Activated CD4-positive, alpha-beta T cell treated with anti-CD3 and anti-CD28 coated beads for 48 hours (primary cell): ENCODE measurements around the gene F3.

Source experiments
- DNase-seq: peaks from one replicate; pipeline ENCODE4 v3.0.0-alpha.2; 2020

The F3 gene

DNA sequence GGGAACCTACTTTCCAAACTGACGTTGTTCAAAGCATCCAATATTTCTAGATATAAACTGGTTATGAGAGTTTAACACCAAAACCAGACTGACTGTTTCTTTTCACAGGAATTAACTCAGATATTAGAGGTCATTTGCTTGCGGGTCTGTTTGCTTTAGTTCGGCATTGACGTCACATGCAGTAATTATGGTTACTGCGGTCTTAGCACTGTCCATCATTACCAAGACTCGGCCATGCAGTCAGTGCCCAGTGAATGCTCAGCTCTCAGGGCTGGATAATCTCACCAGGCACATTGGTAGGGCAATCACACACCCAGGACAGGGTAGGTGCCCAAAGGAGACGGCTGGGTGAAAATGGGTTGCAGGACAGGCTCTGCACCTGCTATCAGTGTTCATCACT is 9.9 kb upstream of the F3 start:
- no peak for DNase-seq

DNA sequence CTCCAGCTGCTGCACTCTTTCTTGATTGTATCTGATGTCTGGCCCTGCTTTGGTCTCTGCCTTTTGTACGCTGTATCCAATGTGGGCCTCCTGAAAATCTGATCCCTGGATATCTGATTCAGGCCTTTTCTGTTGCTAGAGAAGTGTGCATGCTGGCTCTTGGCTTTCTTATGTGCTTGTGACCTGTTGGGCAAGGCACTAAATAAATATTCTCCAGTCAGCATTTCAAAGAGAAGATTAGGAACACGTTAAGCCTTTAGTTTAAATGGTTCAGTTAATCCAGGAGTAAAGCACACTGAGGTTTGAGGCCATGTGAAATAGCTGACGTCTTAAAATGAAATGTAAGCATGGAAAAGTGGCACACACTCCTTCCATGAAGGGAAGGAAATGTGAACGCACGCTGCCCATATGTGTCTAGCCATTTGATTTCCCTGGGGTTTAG is 9.3 kb upstream of the F3 start:
- no peak for DNase-seq

DNA sequence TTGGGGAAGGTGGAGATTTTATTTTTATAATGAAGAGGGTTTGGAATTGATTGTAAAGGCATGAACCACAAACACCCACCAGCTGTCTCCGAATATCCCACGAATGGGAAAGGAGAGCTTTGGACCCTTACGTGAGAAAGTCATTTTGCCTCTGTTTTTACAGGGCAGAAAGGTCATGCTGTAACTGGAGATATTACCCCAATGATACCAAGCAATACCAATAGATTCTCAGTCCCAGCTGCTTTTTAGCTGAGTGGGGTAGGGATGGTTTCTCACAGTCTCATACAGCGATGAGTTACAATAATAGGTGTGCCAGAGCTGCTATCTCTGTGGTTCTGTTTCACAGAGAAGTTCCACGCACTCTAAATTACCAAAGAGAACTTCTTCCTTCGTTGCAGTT is 8.8 kb upstream of the F3 start:
- DNase-seq, result no peak

DNA sequence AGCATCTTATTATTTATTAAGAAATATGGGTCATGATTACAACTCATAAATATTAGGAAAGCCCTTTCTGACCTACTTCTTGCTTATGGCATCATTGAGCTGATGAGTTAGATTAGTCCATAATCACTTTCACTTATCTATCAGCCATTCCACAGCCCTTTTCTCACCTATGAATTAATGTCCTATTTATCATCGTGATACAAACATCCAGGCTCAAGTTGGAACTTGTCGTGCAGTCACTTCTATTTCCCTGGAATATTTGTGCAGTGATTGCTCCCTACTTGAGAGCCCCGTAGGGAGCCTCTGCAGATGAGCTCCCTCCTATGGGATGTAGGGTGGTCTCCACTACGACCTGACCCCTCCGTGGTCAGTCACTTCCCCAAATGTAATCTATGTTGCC is 8.1 kb upstream of the F3 start:
- no peak for DNase-seq

DNA sequence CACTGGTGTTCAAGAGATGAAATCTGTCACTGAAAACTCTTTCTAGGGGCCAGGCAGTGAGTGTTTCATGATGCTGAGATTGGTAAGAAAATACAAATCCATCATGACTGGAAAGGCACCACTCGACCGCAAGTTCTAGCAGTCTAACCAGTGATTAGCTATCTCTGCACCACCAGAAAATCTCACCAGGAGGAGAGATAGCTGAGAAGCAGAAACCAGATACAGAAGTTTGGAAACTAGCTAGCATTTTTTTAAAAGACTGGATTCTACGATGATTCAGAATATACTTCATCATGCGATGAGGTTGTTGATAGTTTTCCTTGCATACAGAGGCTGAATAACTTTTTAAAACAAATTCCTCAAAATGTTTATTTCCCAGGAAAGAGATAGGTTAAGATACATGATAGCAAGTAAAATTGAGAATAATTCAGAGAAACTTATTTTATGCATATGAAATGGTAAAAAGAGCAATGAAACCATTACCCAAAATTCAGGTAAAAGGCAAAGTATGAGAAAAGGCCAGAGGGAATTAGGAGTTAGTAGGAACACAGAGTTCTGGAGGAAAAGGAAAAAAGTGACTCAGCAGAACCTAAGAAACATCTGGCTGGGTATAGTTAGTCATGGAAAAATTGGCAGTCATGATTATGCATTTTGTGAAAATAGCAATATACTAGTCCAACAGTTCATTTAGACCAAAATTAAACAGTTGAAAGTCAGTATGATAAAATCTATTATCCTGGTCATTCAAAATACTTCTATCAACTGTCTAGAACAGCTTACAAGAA is 3.3 kb upstream of the F3 start:
- no peak for DNase-seq

DNA sequence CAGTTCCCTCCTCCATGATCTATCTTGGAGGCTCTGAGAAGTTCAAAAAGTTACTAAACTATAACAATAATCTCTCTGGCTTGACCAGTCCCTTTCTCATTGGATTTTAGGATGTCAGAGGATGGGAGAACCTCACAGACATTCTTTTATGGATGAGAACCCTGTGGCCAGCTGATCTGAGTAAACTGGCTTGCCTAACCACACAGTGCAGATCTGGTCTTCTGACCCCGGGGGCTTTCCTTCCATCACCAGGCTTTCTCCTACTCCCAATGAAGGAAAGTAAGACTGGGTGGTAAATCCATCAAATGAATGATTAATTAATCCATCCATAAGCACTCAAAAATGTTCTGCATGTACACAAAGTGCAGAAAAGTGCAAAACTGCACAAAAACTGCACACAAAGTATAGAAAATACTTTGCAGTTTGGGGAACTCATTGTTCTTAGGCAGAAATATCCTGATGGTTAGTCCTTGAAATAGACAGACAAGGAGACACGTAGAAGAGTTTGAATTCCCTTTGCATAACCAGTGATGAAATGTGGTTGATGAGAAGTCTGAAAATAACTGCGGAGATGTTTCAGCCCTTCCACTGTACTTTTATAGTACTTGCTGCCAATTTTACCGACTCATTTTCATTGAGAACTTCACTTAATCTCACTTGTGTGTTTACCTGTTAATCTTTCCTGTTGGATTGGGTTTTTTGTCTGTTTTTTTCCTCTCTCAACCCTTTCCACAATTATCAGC is 2.5 kb upstream of the F3 start:
- no peak for DNase-seq

DNA sequence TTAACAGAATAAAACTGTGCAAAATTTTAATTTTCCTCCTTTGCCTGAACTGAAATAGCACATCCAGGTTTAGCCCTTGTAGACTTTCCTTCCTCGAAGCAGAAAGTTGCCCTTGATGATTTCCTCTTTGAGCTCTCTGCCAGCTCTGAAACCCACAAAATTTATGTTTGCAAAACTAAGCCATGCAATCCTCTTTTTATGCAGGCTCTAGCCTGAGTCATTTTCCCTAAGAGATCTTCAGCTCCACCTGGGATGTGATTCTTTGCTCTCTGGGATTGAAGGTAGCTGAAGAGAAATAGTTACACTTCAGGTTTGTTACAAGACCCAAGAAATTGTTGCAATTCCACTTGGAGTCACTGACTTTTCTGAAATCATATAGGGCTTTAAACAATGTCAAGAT is 1.4 kb upstream of the F3 start:
- DNase-seq, result no peak

DNA sequence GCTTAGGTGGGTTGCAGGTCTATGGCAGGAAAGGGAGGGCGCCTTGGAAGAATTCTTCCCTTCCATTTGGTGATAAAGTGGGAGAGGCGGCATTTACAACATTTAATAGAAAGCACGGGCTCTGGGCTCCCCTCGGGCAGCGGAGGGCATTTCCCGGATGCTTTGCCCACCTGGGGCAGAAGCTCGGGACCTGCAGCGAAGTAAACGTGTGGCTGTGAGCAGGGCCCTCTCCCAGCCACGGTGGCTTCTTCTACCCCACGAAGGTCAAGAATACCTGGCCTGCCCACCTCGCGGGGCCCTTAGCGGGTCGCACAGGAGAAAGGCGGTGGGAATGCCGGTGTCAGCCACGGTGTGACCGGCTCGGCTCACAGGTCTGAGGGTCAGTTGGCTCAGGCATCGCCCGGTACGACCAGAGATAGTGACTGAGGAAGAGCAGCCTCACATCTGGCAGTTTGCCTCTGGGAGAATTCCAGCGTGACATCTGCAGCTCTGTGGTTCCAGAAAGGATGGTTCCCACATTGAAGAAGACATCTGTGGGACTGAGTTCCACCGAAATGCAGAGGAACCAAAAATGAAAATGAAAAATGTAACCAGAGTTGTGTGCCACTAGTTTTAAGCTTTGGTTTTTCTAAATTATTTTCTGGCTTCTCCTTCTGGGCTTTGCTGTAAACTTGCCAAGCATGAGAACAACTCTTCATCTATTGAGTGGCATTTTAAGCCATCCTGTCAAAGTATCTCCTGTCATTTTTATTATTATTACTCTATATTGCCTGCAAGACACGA is 720 bp upstream of the F3 start:
- DNase-seq, result no peak

DNA sequence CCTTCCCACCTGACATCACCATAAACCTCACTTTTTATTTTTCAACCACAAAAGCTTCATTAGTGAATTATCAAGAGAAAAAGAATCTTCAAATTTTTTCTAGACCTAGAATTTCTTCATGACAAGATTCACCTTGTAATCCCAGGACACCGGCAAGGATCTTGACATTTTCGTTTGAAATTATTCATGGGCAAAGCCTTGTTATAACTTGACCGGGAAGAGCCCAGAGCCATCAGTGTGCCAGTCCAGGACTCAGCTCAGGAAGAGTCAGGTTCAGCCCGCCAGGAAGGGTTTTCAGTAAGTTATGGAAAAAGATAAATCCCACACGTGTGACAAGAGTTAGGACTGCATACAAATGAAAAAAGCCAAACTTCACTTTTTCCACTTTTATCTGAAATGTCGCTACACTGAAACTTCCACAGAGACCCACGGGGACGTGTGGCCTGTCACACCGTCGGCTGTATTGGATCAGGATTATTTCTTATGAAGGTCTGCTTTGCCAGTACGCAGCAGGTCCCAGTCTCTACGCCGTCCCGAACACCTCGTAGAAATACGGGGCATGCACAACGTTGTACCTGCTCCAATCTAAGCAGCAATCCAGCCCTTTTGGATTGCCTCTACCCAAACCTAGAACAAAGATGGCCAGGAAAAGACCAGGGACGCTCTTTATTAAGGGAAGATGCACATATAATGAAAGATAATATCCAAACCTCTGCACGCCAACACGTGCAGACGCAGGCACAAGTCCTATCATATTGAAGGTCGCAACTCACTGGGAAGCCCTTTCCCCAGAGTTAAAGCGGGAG is 916 bp downstream of the F3 start:
- DNase-seq, result no peak

DNA sequence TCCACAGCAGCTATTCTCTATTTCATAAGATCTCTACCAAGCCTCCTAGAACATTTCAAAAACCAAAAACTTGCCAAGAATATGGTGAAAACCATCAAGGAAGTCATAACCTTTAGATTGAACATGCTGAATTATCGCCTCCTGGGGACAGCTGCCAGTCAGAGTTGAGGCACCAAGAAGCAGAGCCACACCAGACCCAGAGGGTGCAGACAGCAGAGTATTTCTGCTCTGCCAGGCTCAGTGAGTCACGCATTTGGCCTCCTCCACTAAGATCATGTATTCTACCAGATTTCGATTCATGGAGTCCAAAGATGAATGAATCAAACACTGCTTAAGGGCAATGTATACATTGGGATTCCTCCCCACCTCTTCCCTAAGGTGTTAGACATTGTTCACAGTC is 2.1 kb downstream of the F3 start:
- no peak for DNase-seq

DNA sequence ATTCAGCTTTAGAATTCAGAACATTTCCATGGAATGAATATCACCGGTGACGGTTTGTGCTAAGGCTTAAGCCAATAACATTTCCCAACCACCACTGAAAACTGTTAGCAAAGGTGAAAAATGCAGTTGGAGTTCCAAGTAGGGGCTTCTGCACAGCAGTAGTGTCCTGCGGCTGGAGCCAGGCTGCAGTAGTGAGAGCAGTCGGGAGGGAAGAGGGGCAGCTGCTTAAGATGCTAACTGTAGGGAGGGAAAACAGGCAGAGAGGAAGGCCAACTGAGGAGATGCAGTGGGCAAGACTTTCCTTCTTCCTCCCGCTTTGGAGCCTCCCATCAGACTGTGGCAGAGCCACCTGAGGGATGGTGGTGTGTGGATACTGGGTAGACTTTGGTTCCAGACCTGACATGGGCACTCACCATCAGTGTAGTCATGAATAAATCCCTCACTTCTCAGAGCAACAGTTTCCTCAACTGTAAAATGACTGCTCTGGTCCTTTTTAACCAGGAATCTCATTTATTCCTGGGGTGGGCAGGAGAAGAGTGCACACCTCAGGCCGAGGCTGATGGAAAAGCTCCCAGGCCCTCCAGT is 3.2 kb downstream of the F3 start:
- DNase-seq, result no peak

DNA sequence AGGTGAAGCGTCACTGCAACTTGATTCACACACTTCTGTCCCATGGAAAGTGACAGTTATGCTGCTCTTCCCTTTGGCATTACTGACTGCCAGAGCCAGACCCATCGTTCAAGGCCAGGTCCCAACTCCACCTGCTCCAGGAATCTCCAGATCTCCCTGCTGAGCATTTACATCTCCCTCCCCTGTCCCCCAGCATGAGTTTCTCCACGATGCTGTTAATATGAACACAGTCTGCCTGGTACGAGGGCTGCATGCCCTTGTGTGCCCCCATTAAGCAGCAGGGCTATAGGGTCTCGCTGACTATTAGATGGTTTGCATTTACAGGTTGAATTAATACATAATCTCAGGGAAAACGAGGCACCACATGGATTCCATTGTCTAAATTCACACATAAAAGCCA is 4.3 kb downstream of the F3 start:
- no peak for DNase-seq

DNA sequence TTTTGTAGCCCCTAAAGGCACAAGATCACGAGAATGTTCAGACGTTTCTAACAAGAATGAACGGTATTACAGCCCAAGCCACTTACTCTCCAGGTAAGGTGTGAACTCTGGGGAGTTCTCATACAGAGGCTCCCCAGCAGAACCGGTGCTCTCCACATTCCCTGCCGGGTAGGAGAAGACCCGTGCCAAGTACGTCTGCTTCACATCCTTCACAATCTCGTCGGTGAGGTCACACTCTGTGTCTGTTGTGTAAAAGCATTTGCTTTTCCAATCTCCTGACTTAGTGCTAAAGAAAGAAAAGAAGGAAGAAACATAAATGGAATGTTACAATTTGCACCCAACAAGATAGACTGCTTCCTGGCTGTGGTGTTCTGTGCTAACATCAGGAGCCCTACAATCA is 5.7 kb downstream of the F3 start:
- no peak for DNase-seq

DNA sequence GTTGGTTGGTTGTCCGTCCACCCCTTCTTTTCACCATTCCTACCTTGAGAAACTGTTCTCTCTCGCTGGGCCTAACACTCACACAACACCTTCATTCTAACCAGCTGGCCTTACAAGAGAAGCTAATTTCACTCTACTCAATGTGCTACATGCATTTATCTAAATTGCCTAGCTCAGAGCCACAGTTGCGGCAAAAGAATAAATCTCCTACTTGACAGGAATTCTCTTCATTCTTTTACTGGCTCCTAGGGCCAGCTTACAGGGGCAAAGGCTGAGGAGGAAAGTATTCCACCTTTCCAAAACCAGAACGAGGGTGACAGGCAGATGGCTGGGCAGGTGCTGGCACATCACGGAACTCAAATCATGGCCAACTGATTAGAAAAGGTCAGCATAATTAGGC is 6.5 kb downstream of the F3 start:
- DNase-seq, result no peak

DNA sequence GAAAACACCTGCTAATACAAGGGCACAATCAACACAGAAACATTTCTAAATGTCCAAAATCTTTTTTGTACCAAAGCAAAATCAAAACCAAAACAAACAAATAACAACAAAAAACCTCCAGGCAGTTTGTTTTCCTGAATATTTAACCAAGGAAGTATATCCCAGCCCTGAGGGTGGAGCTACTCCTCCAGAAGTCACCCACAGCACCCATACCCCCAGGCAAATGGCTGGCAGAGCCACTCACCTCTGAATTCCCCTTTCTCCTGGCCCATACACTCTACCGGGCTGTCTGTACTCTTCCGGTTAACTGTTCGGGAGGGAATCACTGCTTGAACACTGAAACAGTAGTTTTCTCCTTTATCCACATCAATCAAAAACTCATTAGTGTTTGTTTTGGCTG is 9.5 kb downstream of the F3 start:
- DNase-seq, result no peak

DNA sequence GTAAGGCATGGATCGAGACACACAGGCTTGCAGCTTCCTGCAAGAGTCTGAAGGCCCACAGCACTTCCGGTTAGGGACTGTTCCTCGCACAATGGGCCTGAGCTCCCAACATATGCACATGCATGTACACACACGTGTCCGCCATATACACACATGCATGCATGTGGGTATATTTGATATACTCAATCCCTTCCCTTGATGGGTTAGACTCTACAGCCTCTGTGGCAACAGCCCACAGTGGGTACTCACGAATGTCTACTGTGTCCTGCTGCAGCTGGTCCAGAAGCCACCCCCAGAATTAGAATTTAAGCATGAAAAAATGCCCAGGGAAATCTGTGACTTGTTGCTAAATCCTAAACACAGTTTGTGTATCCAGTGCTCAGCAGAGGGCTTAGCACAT is 9.9 kb downstream of the F3 start:
- no peak for DNase-seq

DNA sequence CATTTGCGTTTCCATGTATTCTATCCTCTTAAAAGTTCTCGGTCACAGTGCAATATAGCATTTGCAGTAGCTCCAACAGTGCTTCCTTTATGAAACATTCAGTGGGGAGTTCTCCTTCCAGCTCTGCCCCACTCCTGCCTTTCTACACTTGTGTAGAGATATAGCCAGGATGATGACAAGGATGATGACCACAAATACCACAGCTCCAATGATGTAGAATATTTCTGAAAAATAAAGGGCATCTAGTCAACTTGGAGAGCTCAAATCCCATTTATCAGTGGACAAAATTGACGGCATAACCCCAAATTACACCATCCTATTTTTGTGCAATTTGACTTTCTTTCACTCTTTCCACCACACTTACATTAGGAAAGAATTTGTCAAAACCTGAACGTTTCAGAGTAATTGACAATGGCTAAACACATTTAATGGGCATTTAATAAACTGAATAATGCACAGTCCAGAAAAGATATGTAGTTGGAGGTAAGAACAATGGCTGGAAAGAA is 11.1 kb downstream of the F3 start:
- no peak for DNase-seq

DNA sequence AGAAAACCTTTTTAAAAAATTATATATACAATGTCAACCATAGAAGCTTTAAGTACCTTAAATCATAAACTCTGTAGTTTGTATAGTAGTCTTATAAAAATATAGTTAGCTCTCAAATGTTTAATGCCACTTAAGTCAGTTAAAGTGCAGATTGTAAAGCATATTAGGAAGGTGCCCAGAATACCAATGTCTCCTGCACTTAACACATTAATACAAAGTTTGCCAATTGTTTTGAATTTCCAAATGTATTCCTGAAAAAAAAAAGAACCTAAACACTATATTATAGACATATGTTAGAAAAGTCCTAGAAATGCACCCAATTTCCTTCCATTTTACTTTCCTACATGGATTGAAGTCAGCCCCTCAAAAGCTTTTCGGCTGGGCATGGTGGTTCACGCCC is 12.1 kb downstream of the F3 start:
- DNase-seq, result no peak

DNA sequence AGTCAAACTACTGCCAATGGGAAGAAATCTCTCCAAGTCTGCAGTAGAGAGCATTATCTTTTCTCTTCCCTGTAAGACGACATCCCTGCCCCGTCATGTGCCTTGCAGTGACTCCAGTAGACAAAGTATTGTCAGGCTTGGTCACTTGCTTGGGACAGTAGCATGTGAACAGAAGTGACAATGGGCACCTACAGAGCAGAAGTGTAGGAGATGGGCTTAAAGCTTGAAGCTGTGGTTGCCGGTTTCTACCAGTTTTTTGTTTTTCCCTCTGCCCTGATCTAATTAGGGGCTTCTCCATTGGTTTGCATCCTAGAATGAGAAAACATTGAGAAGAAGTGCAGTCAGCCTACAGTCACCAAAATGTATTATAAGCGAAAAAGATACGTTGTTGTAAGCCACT is 12.7 kb downstream of the F3 start:
- no peak for DNase-seq

DNA sequence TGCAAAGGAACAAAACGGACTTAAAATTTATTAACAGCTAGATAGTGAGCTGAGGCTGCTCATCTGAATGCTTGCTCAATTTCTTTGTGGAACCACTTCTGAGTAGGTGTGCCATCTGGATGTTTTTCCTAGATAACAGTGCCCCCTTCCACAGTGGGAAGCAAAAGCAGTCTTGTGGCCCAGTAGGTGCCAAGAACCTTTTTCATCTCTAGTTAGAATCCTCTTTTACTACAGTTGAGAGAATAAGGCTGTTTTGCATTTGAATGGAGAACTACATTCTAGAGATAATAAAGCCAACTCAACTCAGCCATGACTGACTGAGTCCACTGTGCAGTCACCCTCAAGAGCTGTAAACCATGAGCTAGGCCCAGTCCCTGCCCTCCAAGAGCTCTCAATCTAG is 13.3 kb downstream of the F3 start:
- no peak for DNase-seq

DNA sequence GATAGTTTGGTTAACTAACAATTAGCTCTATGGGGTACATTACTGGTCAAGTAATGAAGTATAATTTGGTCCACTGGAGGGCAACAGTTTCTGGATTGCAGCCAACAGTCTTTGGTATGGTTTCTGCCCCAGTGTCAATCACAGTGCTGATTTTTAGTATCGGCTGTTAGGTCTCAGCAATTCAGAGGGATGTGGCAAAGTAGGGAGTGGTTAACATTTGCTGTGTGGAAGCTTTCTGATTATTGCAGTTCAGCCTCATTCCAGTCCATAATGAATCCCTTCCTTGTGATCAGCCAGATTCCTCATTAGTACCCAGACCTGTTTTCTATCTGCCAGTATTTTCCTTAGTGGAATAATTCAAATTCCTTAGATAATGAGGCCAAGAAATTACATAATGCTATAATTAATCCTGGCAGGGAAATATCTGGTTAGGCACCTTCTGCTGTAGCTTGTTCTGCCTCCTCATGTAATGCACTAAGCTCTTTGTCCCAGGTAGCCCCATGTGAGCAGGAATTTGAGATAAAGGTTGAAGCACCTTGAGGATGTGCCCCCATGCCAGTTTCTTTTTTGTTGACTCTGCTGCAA is 14.0 kb downstream of the F3 start:
- no peak for DNase-seq
